Measurements from ENCODE around the gene CNKSR1.

Gene CNKSR1

DNA sequence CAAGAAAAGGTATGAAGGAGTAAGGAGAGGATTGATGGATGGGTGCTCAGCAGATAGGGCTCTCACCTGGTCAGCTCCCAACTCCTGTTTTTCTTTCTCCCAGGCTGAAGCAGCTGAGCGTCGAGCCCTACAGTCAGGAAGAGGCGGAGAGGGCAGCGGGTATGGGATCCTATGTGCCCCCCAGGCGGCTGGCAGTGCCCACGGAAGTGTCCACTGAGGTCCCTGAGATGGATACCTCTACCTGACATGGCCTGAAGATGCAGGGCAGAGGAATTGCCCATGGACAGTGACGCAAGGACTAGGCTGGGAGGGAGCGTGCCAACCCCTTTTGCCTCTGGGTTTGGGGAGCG is 6.8 kb upstream of the CNKSR1 start:
- Histone ChIP-seq H4K20me1 (ENCODE audit: insufficient read depth) (no peaks in the 10 kb centered on the region), H3K9ac (peak overlapping the region; percentile 95; the same call in 1 of the 2 replicates), H3K27me3 (ENCODE audit: insufficient read depth, low read depth) (peaks cover 18% of the 10 kb centered on the region), H3K36me3 (ENCODE audit: insufficient read depth) (no peaks in the 10 kb centered on the region), H3K4me2 (peak overlapping the region; percentile 94), H3K27ac (no peak overlapping the region; the same call in 1 of the 2 replicates), H2AFZ (ENCODE audit: low read depth) (peak overlapping the region; percentile 89), H3K4me1 (ENCODE audit: low read depth, poor library complexity, severe bottlenecking) (peaks cover 24% of the 10 kb centered on the region), H3K4me3 (IDR thresholded peaks at IDR 0.05; ENCODE audit: insufficient read depth, low read depth, low read length) (peak overlapping the region; percentile 78), H3K79me2 (ENCODE audit: insufficient read depth, low read depth) (no peaks in the 10 kb centered on the region)
- TF ChIP-seq, protein P1, sequence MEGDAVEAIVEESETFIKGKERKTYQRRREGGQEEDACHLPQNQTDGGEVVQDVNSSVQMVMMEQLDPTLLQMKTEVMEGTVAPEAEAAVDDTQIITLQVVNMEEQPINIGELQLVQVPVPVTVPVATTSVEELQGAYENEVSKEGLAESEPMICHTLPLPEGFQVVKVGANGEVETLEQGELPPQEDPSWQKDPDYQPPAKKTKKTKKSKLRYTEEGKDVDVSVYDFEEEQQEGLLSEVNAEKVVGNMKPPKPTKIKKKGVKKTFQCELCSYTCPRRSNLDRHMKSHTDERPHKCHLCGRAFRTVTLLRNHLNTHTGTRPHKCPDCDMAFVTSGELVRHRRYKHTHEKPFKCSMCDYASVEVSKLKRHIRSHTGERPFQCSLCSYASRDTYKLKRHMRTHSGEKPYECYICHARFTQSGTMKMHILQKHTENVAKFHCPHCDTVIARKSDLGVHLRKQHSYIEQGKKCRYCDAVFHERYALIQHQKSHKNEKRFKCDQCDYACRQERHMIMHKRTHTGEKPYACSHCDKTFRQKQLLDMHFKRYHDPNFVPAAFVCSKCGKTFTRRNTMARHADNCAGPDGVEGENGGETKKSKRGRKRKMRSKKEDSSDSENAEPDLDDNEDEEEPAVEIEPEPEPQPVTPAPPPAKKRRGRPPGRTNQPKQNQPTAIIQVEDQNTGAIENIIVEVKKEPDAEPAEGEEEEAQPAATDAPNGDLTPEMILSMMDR (conservative IDR thresholded peaks at IDR 0.05; ENCODE audit: low read depth, low read length) = no peak

DNA sequence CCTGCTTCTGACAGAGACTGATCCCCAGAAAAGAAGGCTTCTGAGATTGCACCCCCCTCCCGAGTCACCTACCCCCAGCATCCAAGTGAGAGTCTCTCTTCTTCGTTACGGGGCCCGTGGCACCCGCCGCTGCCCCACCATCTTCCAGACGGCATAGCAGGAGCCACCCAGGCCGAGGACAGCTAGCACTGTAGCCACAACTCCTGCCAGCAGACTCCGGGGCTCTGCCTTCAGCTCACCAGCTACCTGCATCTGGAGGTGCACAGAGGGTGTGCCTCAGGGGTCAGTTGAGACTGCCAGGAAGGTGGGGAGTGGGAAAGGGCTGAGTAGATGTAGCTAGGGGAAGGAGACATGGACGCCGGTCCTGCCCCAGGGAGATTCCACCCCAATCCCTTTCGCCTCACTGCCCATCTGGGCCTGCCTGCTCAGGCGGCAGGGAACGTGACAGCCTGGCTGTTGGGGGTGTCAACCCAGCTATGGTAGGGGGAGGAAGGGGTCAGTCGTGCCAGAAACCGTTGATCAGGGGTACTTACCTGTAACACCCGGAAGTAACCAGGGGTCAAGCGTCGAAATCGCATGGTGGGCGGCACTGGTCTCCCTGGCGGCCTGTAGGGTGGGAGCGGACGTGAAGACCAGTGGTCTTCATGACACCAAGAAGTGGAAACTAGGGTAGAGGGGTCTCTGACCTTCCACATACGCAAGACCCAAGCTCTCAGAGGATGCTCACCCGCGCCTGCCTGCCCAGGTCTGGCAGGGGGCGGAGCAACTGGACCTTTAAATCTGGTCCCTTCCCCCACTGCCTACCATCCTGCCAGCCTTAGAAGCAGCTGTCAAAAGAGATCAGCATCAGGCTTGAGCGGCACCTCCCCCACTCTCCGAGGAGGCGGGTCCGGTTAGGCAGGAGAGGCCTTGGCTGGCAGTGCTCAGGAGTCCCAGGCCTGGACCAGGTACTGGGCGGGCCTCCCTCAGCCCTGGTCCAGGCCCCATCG is 5.9 kb upstream of the CNKSR1 start, which contains the start of gene ZNF593OS:
Gene ZNF593OS (minus strand): TSS at position 749 of the 989 bp plus-strand sequence. CDS start 171 bp downstream, at position 578.
- H3K4me3 ChIP-seq (IDR thresholded peaks at IDR 0.05; ENCODE audit: insufficient read depth, low read depth, low read length) = no peak within 1 kb of the TSS
- H3K9ac ChIP-seq = no peak within 1 kb of the TSS
- H3K27me3 ChIP-seq (ENCODE audit: insufficient read depth, low read depth) = peaks cover 16% of the 10 kb centered on the region
- no peak within 1 kb of the TSS for H2AFZ ChIP-seq (ENCODE audit: low read depth)
- H3K79me2 ChIP-seq (ENCODE audit: insufficient read depth, low read depth) = no peaks in the 10 kb centered on the region
- H3K27ac ChIP-seq = no peak within 1 kb of the TSS
- H3K36me3 ChIP-seq (ENCODE audit: insufficient read depth) = no peaks in the 10 kb centered on the region
- H3K4me2 ChIP-seq = peak within 1 kb of the TSS; percentile 94; the same call in 1 of the 2 replicates
- no peaks in the 10 kb centered on the region for H4K20me1 ChIP-seq (ENCODE audit: insufficient read depth)
- TF ChIP-seq, protein P1 (conservative IDR thresholded peaks at IDR 0.05; ENCODE audit: low read depth, low read length) = no peak
- H3K4me1 ChIP-seq (ENCODE audit: low read depth, poor library complexity, severe bottlenecking) = peaks cover 15% of the 10 kb centered on the region

DNA sequence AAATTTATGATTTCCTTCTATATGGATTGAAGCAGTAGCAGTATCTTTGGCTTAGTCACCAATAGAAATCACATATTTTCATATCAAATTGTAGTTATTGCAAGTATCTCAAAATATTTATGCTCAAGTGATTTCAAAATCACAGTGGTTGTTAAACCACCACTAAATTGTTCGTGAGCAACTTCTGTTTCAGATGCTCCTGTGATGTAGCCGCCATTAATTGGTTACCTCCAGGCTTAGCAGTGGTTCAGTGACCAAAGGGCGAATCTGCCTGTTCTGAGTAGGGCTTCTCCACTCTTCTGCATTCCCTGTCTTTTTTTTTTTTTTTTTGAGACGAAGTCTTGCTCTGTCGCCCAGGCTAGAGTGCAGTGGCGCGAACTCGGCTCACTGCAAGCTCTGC is 1.9 kb upstream of the CNKSR1 start:
- TF ChIP-seq, protein P1 (conservative IDR thresholded peaks at IDR 0.05; ENCODE audit: low read depth, low read length) = no peak
- no peak overlapping the region for H3K4me2 ChIP-seq

DNA sequence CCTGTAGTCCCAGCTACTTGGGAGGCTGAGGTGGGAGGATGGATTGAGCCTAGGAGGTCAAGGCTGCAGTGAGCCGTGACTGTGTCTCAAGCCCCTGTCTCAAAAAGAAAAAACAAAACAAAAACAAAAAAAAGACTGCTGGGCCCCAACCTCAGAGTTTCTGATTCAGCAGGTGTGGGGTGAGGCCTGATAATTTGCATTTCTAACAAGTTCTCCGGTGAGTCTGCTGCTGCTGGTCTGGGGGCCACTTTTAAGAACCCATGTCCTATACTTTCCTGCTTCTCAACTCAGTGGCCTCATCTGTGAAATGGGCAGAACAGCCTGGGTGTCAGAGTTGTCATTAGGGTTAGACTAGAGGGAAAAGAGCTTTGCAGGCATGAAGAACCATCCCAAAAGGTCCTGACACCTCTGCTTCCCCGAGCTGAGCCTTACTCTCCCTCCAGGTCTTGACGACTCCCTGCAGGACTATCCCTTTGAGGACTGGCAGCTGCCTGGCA is 2.8 kb downstream of the CNKSR1 start:
- Histone ChIP-seq H3K36me3 (ENCODE audit: insufficient read depth) (no peaks in the 10 kb centered on the region), H3K27me3 (ENCODE audit: insufficient read depth, low read depth) (no peaks in the 10 kb centered on the region), H3K9ac (no peak overlapping the region), H3K27ac (no peak overlapping the region), H3K4me3 (IDR thresholded peaks at IDR 0.05; ENCODE audit: insufficient read depth, low read depth, low read length) (no peak overlapping the region), H3K79me2 (ENCODE audit: insufficient read depth, low read depth) (no peaks in the 10 kb centered on the region), H4K20me1 (ENCODE audit: insufficient read depth) (no peaks in the 10 kb centered on the region), H3K4me2 (peak overlapping the region; percentile 36; the same call in 1 of the 2 replicates), H2AFZ (ENCODE audit: low read depth) (no peak overlapping the region), H3K4me1 (ENCODE audit: low read depth, poor library complexity, severe bottlenecking) (peaks cover 12% of the 10 kb centered on the region)
- TF ChIP-seq, protein P1 (conservative IDR thresholded peaks at IDR 0.05; ENCODE audit: low read depth, low read length) = no peak

More for the DNA sequence above, 1.9 kb upstream of the CNKSR1 start:
- no peak overlapping the region for H3K9ac ChIP-seq
- no peaks in the 10 kb centered on the region for H3K36me3 ChIP-seq (ENCODE audit: insufficient read depth)
- no peak overlapping the region for H2AFZ ChIP-seq (ENCODE audit: low read depth)
- H3K27me3 ChIP-seq (ENCODE audit: insufficient read depth, low read depth) = no peaks in the 10 kb centered on the region
- H4K20me1 ChIP-seq (ENCODE audit: insufficient read depth) = no peaks in the 10 kb centered on the region
- H3K79me2 ChIP-seq (ENCODE audit: insufficient read depth, low read depth) = no peaks in the 10 kb centered on the region
- H3K27ac ChIP-seq = no peak overlapping the region
- peaks cover 13% of the 10 kb centered on the region for H3K4me1 ChIP-seq (ENCODE audit: low read depth, poor library complexity, severe bottlenecking)
- H3K4me3 ChIP-seq (IDR thresholded peaks at IDR 0.05; ENCODE audit: insufficient read depth, low read depth, low read length) = no peak overlapping the region

Measured in KMS-11 (cell line).